ENCODE measurements around the gene CAPN7.
A peak's percentile ranks its signal among the peaks of the same experiment; 100 is the strongest.
"Not testable (repeated sequence)": the region's sequence is repeated elsewhere in the genome, so short reads cannot be mapped to it uniquely, and the experiment has no call there.

The CAPN7 gene

GRCh38 chr3:15205934-15206661 is at the start of gene CAPN7:
CAPN7 (plus strand) TSS chr3:15206246; CDS start chr3:15206496, 250 bp downstream.
- no peaks in the 10 kb centered on the region for H3K27me3 Mint-ChIP-seq (ENCODE audit: low read depth)
- H3K4me1 Mint-ChIP-seq (ENCODE audit: low read depth): peaks cover 26% of the 10 kb centered on the region
- peaks cover 4% of the 10 kb centered on the region for H3K36me3 Mint-ChIP-seq (ENCODE audit: low read depth)
- H3K9me3 Mint-ChIP-seq: no peaks in the 10 kb centered on the region
- peak within 1 kb of the TSS; percentile 90 for H3K27ac Mint-ChIP-seq
- peak; percentile 97 for DNase-seq (ENCODE audit: low spot score)
- peak within 1 kb of the TSS; percentile 90 for H3K4me3 Mint-ChIP-seq

- Mint-ChIP-seq H3K27me3 (ENCODE audit: low read depth) (peaks cover 40% of the 10 kb centered on the region), H3K4me3 (no peak overlapping the region), H3K36me3 (ENCODE audit: low read depth) (no peaks in the 10 kb centered on the region), H3K27ac (no peak overlapping the region), H3K4me1 (ENCODE audit: low read depth) (peaks cover 4% of the 10 kb centered on the region), H3K9me3 (peaks cover 6% of the 10 kb centered on the region)
- no peak for DNase-seq (ENCODE audit: low spot score)
These were observed 48.6 kb upstream of the CAPN7 start for GRCh38 chr3:15157441-15157840.

GRCh38 chr3:15159501-15160136 is 46.4 kb upstream of the CAPN7 start:
- Mint-ChIP-seq H3K27ac (no peak overlapping the region), H3K4me3 (no peak overlapping the region), H3K4me1 (ENCODE audit: low read depth) (peaks cover 4% of the 10 kb centered on the region), H3K9me3 (peaks cover 6% of the 10 kb centered on the region), H3K36me3 (ENCODE audit: low read depth) (no peaks in the 10 kb centered on the region), H3K27me3 (ENCODE audit: low read depth) (peaks cover 29% of the 10 kb centered on the region)
- no peak for DNase-seq (ENCODE audit: low spot score)

- Mint-ChIP-seq H3K4me3 (no peak overlapping the region), H3K9me3 (peaks cover 6% of the 10 kb centered on the region), H3K27me3 (ENCODE audit: low read depth) (peaks cover 19% of the 10 kb centered on the region), H3K27ac (no peak overlapping the region), H3K36me3 (ENCODE audit: low read depth) (no peaks in the 10 kb centered on the region), H3K4me1 (ENCODE audit: low read depth) (peaks cover 4% of the 10 kb centered on the region)
- no peak for DNase-seq (ENCODE audit: low spot score)
These were observed 45.4 kb upstream of the CAPN7 start for GRCh38 chr3:15160662-15161061.

GRCh38 chr3:15161133-15161532 is 44.9 kb upstream of the CAPN7 start:
- no peak overlapping the region for H3K27ac Mint-ChIP-seq
- H3K4me3 Mint-ChIP-seq: no peak overlapping the region
- no peaks in the 10 kb centered on the region for H3K36me3 Mint-ChIP-seq (ENCODE audit: low read depth)
- H3K4me1 Mint-ChIP-seq (ENCODE audit: low read depth): peaks cover 4% of the 10 kb centered on the region
- H3K27me3 Mint-ChIP-seq (ENCODE audit: low read depth): peaks cover 17% of the 10 kb centered on the region
- no peak for DNase-seq (ENCODE audit: low spot score)
- peaks cover 6% of the 10 kb centered on the region for H3K9me3 Mint-ChIP-seq

GRCh38 chr3:15163656-15164055 is 42.4 kb upstream of the CAPN7 start:
- DNase-seq (ENCODE audit: low spot score); H3K27ac Mint-ChIP-seq; H3K4me1 Mint-ChIP-seq (ENCODE audit: low read depth); H3K4me3 Mint-ChIP-seq; H3K36me3 Mint-ChIP-seq (ENCODE audit: low read depth); H3K9me3 Mint-ChIP-seq: not testable (repeated sequence)
- peaks cover 11% of the 10 kb centered on the region for H3K27me3 Mint-ChIP-seq (ENCODE audit: low read depth)

GRCh38 chr3:15164340-15164739 is 41.7 kb upstream of the CAPN7 start:
- no peaks in the 10 kb centered on the region for H3K9me3 Mint-ChIP-seq

GRCh38 chr3:15165061-15165460 is 41.0 kb upstream of the CAPN7 start:
- H3K27me3 Mint-ChIP-seq (ENCODE audit: low read depth): peaks cover 11% of the 10 kb centered on the region

More at GRCh38 chr3:15164340-15164739, 41.7 kb upstream of the CAPN7 start:
- H3K4me1 Mint-ChIP-seq (ENCODE audit: low read depth): peaks cover 4% of the 10 kb centered on the region
- H3K27me3 Mint-ChIP-seq (ENCODE audit: low read depth): peaks cover 11% of the 10 kb centered on the region
- H3K4me3 Mint-ChIP-seq: no peak overlapping the region
- DNase-seq (ENCODE audit: low spot score): no peak
- H3K27ac Mint-ChIP-seq: no peak overlapping the region
- no peaks in the 10 kb centered on the region for H3K36me3 Mint-ChIP-seq (ENCODE audit: low read depth)

GRCh38 chr3:15166391-15166790 is 39.7 kb upstream of the CAPN7 start:
- not testable (repeated sequence) for H3K36me3 Mint-ChIP-seq (ENCODE audit: low read depth); H3K4me1 Mint-ChIP-seq (ENCODE audit: low read depth); H3K4me3 Mint-ChIP-seq; H3K9me3 Mint-ChIP-seq; DNase-seq (ENCODE audit: low spot score); H3K27ac Mint-ChIP-seq
- H3K27me3 Mint-ChIP-seq (ENCODE audit: low read depth): peaks cover 11% of the 10 kb centered on the region

More at GRCh38 chr3:15165061-15165460, 41.0 kb upstream of the CAPN7 start:
- no peaks in the 10 kb centered on the region for H3K9me3 Mint-ChIP-seq
- H3K4me1 Mint-ChIP-seq (ENCODE audit: low read depth): peaks cover under 1% of the 10 kb centered on the region
- no peaks in the 10 kb centered on the region for H3K36me3 Mint-ChIP-seq (ENCODE audit: low read depth)
- DNase-seq (ENCODE audit: low spot score): no peak
- no peak overlapping the region for H3K4me3 Mint-ChIP-seq
- no peak overlapping the region for H3K27ac Mint-ChIP-seq

- Mint-ChIP-seq H3K4me3 (no peak overlapping the region), H3K4me1 (ENCODE audit: low read depth) (peaks cover 7% of the 10 kb centered on the region), H3K36me3 (ENCODE audit: low read depth) (no peaks in the 10 kb centered on the region), H3K27ac (no peak overlapping the region), H3K27me3 (ENCODE audit: low read depth) (peaks cover 31% of the 10 kb centered on the region), H3K9me3 (no peaks in the 10 kb centered on the region)
- no peak for DNase-seq (ENCODE audit: low spot score)
These were observed 35.0 kb upstream of the CAPN7 start for GRCh38 chr3:15171096-15171495.

GRCh38 chr3:15172806-15173205 is 33.2 kb upstream of the CAPN7 start:
- Mint-ChIP-seq H3K36me3 (ENCODE audit: low read depth) (no peaks in the 10 kb centered on the region), H3K4me3 (no peak overlapping the region), H3K9me3 (no peaks in the 10 kb centered on the region), H3K27me3 (ENCODE audit: low read depth) (peaks cover 34% of the 10 kb centered on the region), H3K4me1 (ENCODE audit: low read depth) (peaks cover 7% of the 10 kb centered on the region), H3K27ac (no peak overlapping the region)
- DNase-seq (ENCODE audit: low spot score): no peak

- peaks cover 10% of the 10 kb centered on the region for H3K4me1 Mint-ChIP-seq (ENCODE audit: low read depth)
- H3K9me3 Mint-ChIP-seq: no peaks in the 10 kb centered on the region
- H3K27ac Mint-ChIP-seq: no peak overlapping the region
- no peak for DNase-seq (ENCODE audit: low spot score)
- H3K27me3 Mint-ChIP-seq (ENCODE audit: low read depth): peaks cover 38% of the 10 kb centered on the region
- no peak overlapping the region for H3K4me3 Mint-ChIP-seq
- no peaks in the 10 kb centered on the region for H3K36me3 Mint-ChIP-seq (ENCODE audit: low read depth)
These were observed 31.1 kb upstream of the CAPN7 start for GRCh38 chr3:15174953-15175352.

- Mint-ChIP-seq H3K27me3 (ENCODE audit: low read depth) (peaks cover 43% of the 10 kb centered on the region), H3K4me3 (no peak overlapping the region), H3K4me1 (ENCODE audit: low read depth) (peaks cover 15% of the 10 kb centered on the region), H3K27ac (no peak overlapping the region), H3K36me3 (ENCODE audit: low read depth) (no peaks in the 10 kb centered on the region), H3K9me3 (no peaks in the 10 kb centered on the region)
- DNase-seq (ENCODE audit: low spot score): no peak
These were observed 30.4 kb upstream of the CAPN7 start for GRCh38 chr3:15175605-15176004.

- peaks cover 56% of the 10 kb centered on the region for H3K27me3 Mint-ChIP-seq (ENCODE audit: low read depth)
- H3K4me3 Mint-ChIP-seq: no peak overlapping the region
- H3K27ac Mint-ChIP-seq: no peak overlapping the region
- DNase-seq (ENCODE audit: low spot score): no peak
- peaks cover 9% of the 10 kb centered on the region for H3K4me1 Mint-ChIP-seq (ENCODE audit: low read depth)
- H3K9me3 Mint-ChIP-seq: no peaks in the 10 kb centered on the region
- no peaks in the 10 kb centered on the region for H3K36me3 Mint-ChIP-seq (ENCODE audit: low read depth)
These were observed 25.9 kb upstream of the CAPN7 start for GRCh38 chr3:15180042-15180611.
